ENCODE data around the gene CENPP. TPM values are rescaled to one million over a fixed set of nuclear protein-coding genes. Genes with fewer than 3 reads are reported as not detected.

The CENPP gene
- total RNA-seq, 1 experiment from 2014 or later, result 14.3 TPM

- DNase-seq (ENCODE audit: low spot score) (no peak), ATAC-seq (no peak)
- H3K36me3 Mint-ChIP-seq, result no peaks in the 10 kb centered on the region
- TF ChIP-seq FOXP4 (CRISPR knock-in tag; IDR thresholded peaks at IDR 0.05), result no peak
- TF ChIP-seq AFF4 (CRISPR knock-in tag; IDR thresholded peaks at IDR 0.05; ENCODE audit: borderline replicate concordance), result no peak
- POLR2A ChIA-PET, result no interaction called here
- H3K27me3 Mint-ChIP-seq (ENCODE audit: low read depth), result no peaks in the 10 kb centered on the region
- no peak overlapping the region for H3K27ac Mint-ChIP-seq
- no peak overlapping the region for H3K4me3 Mint-ChIP-seq
- peaks cover 6% of the 10 kb centered on the region; the same call in 1 of the 2 replicates for H3K4me1 Mint-ChIP-seq
- no peaks in the 10 kb centered on the region for H3K9me3 Mint-ChIP-seq
- CTCF ChIA-PET, result no interaction called here
Measured at GRCh38 chr9:92467041-92467440, 141.3 kb downstream of the CENPP start.

GRCh38 chr9:92467511-92467910 is 141.8 kb downstream of the CENPP start:
- CTCF ChIA-PET, result no interaction called here
- no peaks in the 10 kb centered on the region for H3K9me3 Mint-ChIP-seq
- POLR2A ChIA-PET, result no interaction called here
- peaks cover 6% of the 10 kb centered on the region; the same call in 1 of the 2 replicates for H3K4me1 Mint-ChIP-seq
- no peaks in the 10 kb centered on the region for H3K27me3 Mint-ChIP-seq (ENCODE audit: low read depth)
- ATAC-seq (no peak), DNase-seq (ENCODE audit: low spot score) (no peak)
- H3K4me3 Mint-ChIP-seq, result no peak overlapping the region
- H3K36me3 Mint-ChIP-seq, result no peaks in the 10 kb centered on the region
- no peak overlapping the region; the same call in 1 of the 2 replicates for H3K27ac Mint-ChIP-seq
- no peak for TF ChIP-seq ZNF219 (CRISPR knock-in tag; IDR thresholded peaks at IDR 0.05; ENCODE audit: borderline replicate concordance)
- no peak for TF ChIP-seq NFE2L1 (CRISPR knock-in tag; IDR thresholded peaks at IDR 0.05)
- TF ChIP-seq NR3C1 (CRISPR knock-in tag; conservative IDR thresholded peaks at IDR 0.05; ENCODE audit: low read depth), result no peak
- no peak for TF ChIP-seq ATF3 (CRISPR knock-in tag; conservative IDR thresholded peaks at IDR 0.05)
- TF ChIP-seq PREB (CRISPR knock-in tag; IDR thresholded peaks at IDR 0.05; ENCODE audit: borderline replicate concordance), result no peak
- TF ChIP-seq ZNF263 (CRISPR knock-in tag; IDR thresholded peaks at IDR 0.05; ENCODE audit: low read depth), result no peak
- no peak for TF ChIP-seq FOXP4 (CRISPR knock-in tag; IDR thresholded peaks at IDR 0.05)
- no peak for TF ChIP-seq ZNF281 (CRISPR knock-in tag; IDR thresholded peaks at IDR 0.05)
- no peak for TF ChIP-seq RORB (CRISPR knock-in tag; IDR thresholded peaks at IDR 0.05)
- TF ChIP-seq IRF1 (CRISPR knock-in tag; IDR thresholded peaks at IDR 0.05), result no peak
- TF ChIP-seq RELA (CRISPR knock-in tag; IDR thresholded peaks at IDR 0.05; ENCODE audit: borderline replicate concordance), result no peak
- no peak for TF ChIP-seq TP53 (CRISPR knock-in tag; IDR thresholded peaks at IDR 0.05)
- TF ChIP-seq ZBTB43 (CRISPR knock-in tag; IDR thresholded peaks at IDR 0.05), result no peak
- TF ChIP-seq FOXK1 (CRISPR knock-in tag; IDR thresholded peaks at IDR 0.05), result no peak
- TF ChIP-seq ZNF138 (CRISPR knock-in tag; conservative IDR thresholded peaks at IDR 0.05), result no peak
- no peak for TF ChIP-seq CBFB (CRISPR knock-in tag; IDR thresholded peaks at IDR 0.05; ENCODE audit: low read depth)
